Activated T-helper 1 cell treated with anti-CD3 and anti-CD28 coated beads, Interleukin-12 subunit alpha, Interleukin-12 subunit beta, Interleukin-2, Interleukin-4 antibody, amounts not matched to agents 30 ng/mL and 10 ng/mL and 1 ng/mL, durations not matched to agents 14 hours and 24 hours and 36 hours (primary cell): ENCODE data around the gene HS1BP3. TPM values are rescaled to one million over a fixed set of nuclear protein-coding genes. Genes with fewer than 3 reads are reported as not detected.
A peak's percentile ranks its signal among the peaks of the same experiment; 100 is the strongest.

Experiments used
- DNase-seq: peaks from one replicate; pipeline ENCODE4 v3.0.0; 2021; ENCODE audit warnings: low spot score
- H3K27ac Mint-ChIP-seq: one replicate; pipeline ENCODE4 v1.8.0; 2021; ENCODE audit warnings: mild to moderate bottlenecking, mixed read lengths
- H3K27me3 Mint-ChIP-seq: one replicate; pipeline ENCODE4 v1.8.0; 2022; ENCODE audit warnings: mild to moderate bottlenecking, moderate library complexity, mixed read lengths; ENCODE audit not compliant: insufficient read depth
- H3K36me3 Mint-ChIP-seq: one replicate; pipeline ENCODE4 v1.8.0; 2021; ENCODE audit warnings: low read depth, mixed read lengths
- H3K4me1 Mint-ChIP-seq: one replicate; pipeline ENCODE4 v1.8.0; 2021; ENCODE audit warnings: low read depth, mixed read lengths
- H3K4me3 Mint-ChIP-seq: one replicate; pipeline ENCODE4 v1.8.0; 2021; ENCODE audit warnings: mild to moderate bottlenecking, moderate library complexity, mixed read lengths
- H3K9me3 Mint-ChIP-seq: one replicate; pipeline ENCODE4 v1.8.0; 2021; ENCODE audit warnings: mixed read lengths
- intact Hi-C: fragments of 100-400 bp; cut with micrococcal nuclease; formaldehyde crosslinking; loops from one replicate; pipeline ENCODE4 v1.15.1; 2024
- total RNA-seq: library from RNA; stranded (reverse); gene quantifications from 2 replicates; pipeline ENCODE4 v1.2.3, GENCODE V29; 2022

HS1BP3 gene
- total RNA-seq, 1 donor from 2014 or later: 9.1 TPM

- no peak overlapping the region for H3K27ac Mint-ChIP-seq
- H3K4me3 Mint-ChIP-seq: no peak overlapping the region
- peaks cover 34% of the 10 kb centered on the region for H3K27me3 Mint-ChIP-seq
- intact Hi-C loops: no loop called here
- H3K36me3 Mint-ChIP-seq: no peaks in the 10 kb centered on the region
- DNase-seq: no peak
- no peaks in the 10 kb centered on the region for H3K9me3 Mint-ChIP-seq
- peaks cover 4% of the 10 kb centered on the region for H3K4me1 Mint-ChIP-seq
Observed at GRCh38 chr2:20671036-20671735, 20.3 kb upstream of the HS1BP3 start.

- Mint-ChIP-seq H3K36me3 (no peaks in the 10 kb centered on the region), H3K4me1 (peaks cover 4% of the 10 kb centered on the region), H3K4me3 (no peak overlapping the region), H3K27me3 (peaks cover 37% of the 10 kb centered on the region), H3K27ac (no peak overlapping the region), H3K9me3 (no peaks in the 10 kb centered on the region)
- DNase-seq: no peak
- intact Hi-C loops: no loop called here
Observed at GRCh38 chr2:20670315-20671035, 19.6 kb upstream of the HS1BP3 start.

GRCh38 chr2:20669562-20670314 is 18.8 kb upstream of the HS1BP3 start:
- H3K9me3 Mint-ChIP-seq: no peaks in the 10 kb centered on the region
- intact Hi-C loops: no loop called here
- no peak overlapping the region for H3K27ac Mint-ChIP-seq
- H3K36me3 Mint-ChIP-seq: no peaks in the 10 kb centered on the region
- peaks cover 40% of the 10 kb centered on the region for H3K27me3 Mint-ChIP-seq
- no peak for DNase-seq
- H3K4me3 Mint-ChIP-seq: no peak overlapping the region
- peaks cover 4% of the 10 kb centered on the region for H3K4me1 Mint-ChIP-seq

- Mint-ChIP-seq H3K27me3 (peaks cover 48% of the 10 kb centered on the region), H3K36me3 (no peaks in the 10 kb centered on the region), H3K27ac (no peak overlapping the region), H3K9me3 (no peaks in the 10 kb centered on the region), H3K4me3 (no peak overlapping the region), H3K4me1 (peaks cover 4% of the 10 kb centered on the region)
- no peak for DNase-seq
- intact Hi-C loops: no loop called here
Observed at GRCh38 chr2:20668871-20669475, 18.1 kb upstream of the HS1BP3 start.

- Mint-ChIP-seq H3K4me1 (peaks cover 4% of the 10 kb centered on the region), H3K27me3 (peaks cover 53% of the 10 kb centered on the region), H3K4me3 (peak overlapping the region; percentile 67), H3K27ac (no peak overlapping the region), H3K9me3 (no peaks in the 10 kb centered on the region), H3K36me3 (no peaks in the 10 kb centered on the region)
- intact Hi-C loops: no loop called here
- no peak for DNase-seq
Observed at GRCh38 chr2:20668451-20668850, 17.6 kb upstream of the HS1BP3 start.

GRCh38 chr2:20667531-20668401 is 16.9 kb upstream of the HS1BP3 start:
- Mint-ChIP-seq H3K9me3 (no peaks in the 10 kb centered on the region), H3K27ac (no peak overlapping the region), H3K36me3 (no peaks in the 10 kb centered on the region), H3K27me3 (peaks cover 57% of the 10 kb centered on the region), H3K4me1 (peaks cover 4% of the 10 kb centered on the region), H3K4me3 (peak overlapping the region; percentile 67)
- no peak for DNase-seq
- intact Hi-C loops: no loop called here

- intact Hi-C loops: no loop called here
- no peaks in the 10 kb centered on the region for H3K9me3 Mint-ChIP-seq
- H3K36me3 Mint-ChIP-seq: no peaks in the 10 kb centered on the region
- peaks cover 4% of the 10 kb centered on the region for H3K4me1 Mint-ChIP-seq
- H3K4me3 Mint-ChIP-seq: no peak overlapping the region
- H3K27ac Mint-ChIP-seq: no peak overlapping the region
- no peak for DNase-seq
- H3K27me3 Mint-ChIP-seq: peaks cover 59% of the 10 kb centered on the region
Observed at GRCh38 chr2:20667151-20667530, 16.2 kb upstream of the HS1BP3 start.

- no peak for DNase-seq
- Mint-ChIP-seq H3K27ac (no peak within 1 kb of the TSS), H3K27me3 (peaks cover 62% of the 10 kb centered on the region)
Observed at GRCh38 chr2:20666304-20667150, 15.6 kb upstream of the HS1BP3 start, which contains the start of gene GDF7. Gene GDF7, plus strand, starts transcription at chr2:20667144. Its CDS starts 96 bp downstream, at chr2:20667240.

GRCh38 chr2:20666005-20666303 is 15.1 kb upstream of the HS1BP3 start:
- Mint-ChIP-seq H3K27ac (no peak overlapping the region), H3K27me3 (peaks cover 68% of the 10 kb centered on the region), H3K4me3 (peak overlapping the region; percentile 72), H3K4me1 (peaks cover 4% of the 10 kb centered on the region), H3K36me3 (no peaks in the 10 kb centered on the region), H3K9me3 (no peaks in the 10 kb centered on the region)
- intact Hi-C loops: no loop called here
- no peak for DNase-seq

More at GRCh38 chr2:20666304-20667150, 15.6 kb upstream of the HS1BP3 start, which contains the start of gene GDF7:
- peaks cover 4% of the 10 kb centered on the region for H3K4me1 Mint-ChIP-seq
- H3K4me3 Mint-ChIP-seq: peak within 1 kb of the TSS; percentile 72
- H3K9me3 Mint-ChIP-seq: no peaks in the 10 kb centered on the region
- no peaks in the 10 kb centered on the region for H3K36me3 Mint-ChIP-seq
- intact Hi-C loops: no loop called here

- Mint-ChIP-seq H3K27me3 (peaks cover 69% of the 10 kb centered on the region), H3K4me1 (peaks cover 4% of the 10 kb centered on the region), H3K9me3 (no peaks in the 10 kb centered on the region), H3K27ac (no peak overlapping the region), H3K4me3 (peak overlapping the region; percentile 72), H3K36me3 (no peaks in the 10 kb centered on the region)
- intact Hi-C loops: loop anchor here (1.0 kb wide), 1 partner anchor 14 kb away; the partner anchor contains the start of gene HS1BP3
- no peak for DNase-seq
Observed at GRCh38 chr2:20665243-20666004, 14.5 kb upstream of the HS1BP3 start.
